ENCODE measurements around the gene POLR3E. TPM values are rescaled to one million over a fixed set of nuclear protein-coding genes. Genes with fewer than 3 reads are reported as not detected.

POLR3E gene
- total RNA-seq, 1 experiment from 2014 or later, result 69.8 TPM

- POLR2A ChIA-PET (ENCODE audit: low non-redundant PET), result no interaction called here
- no peak overlapping the region for H3K4me3 ChIP-seq (ENCODE audit: low read depth, low read length, poor library complexity, severe bottlenecking)
- TF ChIP-seq, protein P1, sequence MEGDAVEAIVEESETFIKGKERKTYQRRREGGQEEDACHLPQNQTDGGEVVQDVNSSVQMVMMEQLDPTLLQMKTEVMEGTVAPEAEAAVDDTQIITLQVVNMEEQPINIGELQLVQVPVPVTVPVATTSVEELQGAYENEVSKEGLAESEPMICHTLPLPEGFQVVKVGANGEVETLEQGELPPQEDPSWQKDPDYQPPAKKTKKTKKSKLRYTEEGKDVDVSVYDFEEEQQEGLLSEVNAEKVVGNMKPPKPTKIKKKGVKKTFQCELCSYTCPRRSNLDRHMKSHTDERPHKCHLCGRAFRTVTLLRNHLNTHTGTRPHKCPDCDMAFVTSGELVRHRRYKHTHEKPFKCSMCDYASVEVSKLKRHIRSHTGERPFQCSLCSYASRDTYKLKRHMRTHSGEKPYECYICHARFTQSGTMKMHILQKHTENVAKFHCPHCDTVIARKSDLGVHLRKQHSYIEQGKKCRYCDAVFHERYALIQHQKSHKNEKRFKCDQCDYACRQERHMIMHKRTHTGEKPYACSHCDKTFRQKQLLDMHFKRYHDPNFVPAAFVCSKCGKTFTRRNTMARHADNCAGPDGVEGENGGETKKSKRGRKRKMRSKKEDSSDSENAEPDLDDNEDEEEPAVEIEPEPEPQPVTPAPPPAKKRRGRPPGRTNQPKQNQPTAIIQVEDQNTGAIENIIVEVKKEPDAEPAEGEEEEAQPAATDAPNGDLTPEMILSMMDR (conservative IDR thresholded peaks at IDR 0.05; ENCODE audit: low read depth, low read length), result no peak
- TF ChIP-seq EZH2 (IDR thresholded peaks at IDR 0.05; ENCODE audit: borderline replicate concordance, low read depth, low read length, poor library complexity, severe bottlenecking), result no peak
- no peaks in the 10 kb centered on the region for H3K36me3 ChIP-seq (ENCODE audit: insufficient read depth, low read length, poor library complexity, severe bottlenecking)
- no TSS peak for BruUV-seq (replicated peaks)
- no peaks in the 10 kb centered on the region for H3K9me3 ChIP-seq (ENCODE audit: low read depth, low read length, poor library complexity, severe bottlenecking)
- H3K27ac ChIP-seq (ENCODE audit: low read depth, low read length, poor library complexity, severe bottlenecking), result no peak overlapping the region
- CTCF ChIA-PET, result no interaction called here
- H3K4me1 ChIP-seq (ENCODE audit: insufficient read depth, low read length, poor library complexity, severe bottlenecking), result no peaks in the 10 kb centered on the region
- no peaks in the 10 kb centered on the region for H3K27me3 ChIP-seq (replicated peaks; ENCODE audit: insufficient read depth, low read depth, low read length, poor library complexity)
- no peak for DNase-seq (ENCODE audit: low spot score)
- intact Hi-C loops (cut with micrococcal nuclease; ENCODE audit: unreplicated experiment), result no loop called here
These were observed 12.1 kb upstream of the POLR3E start for GRCh38 chr16:22285080-22285479.

DNA sequence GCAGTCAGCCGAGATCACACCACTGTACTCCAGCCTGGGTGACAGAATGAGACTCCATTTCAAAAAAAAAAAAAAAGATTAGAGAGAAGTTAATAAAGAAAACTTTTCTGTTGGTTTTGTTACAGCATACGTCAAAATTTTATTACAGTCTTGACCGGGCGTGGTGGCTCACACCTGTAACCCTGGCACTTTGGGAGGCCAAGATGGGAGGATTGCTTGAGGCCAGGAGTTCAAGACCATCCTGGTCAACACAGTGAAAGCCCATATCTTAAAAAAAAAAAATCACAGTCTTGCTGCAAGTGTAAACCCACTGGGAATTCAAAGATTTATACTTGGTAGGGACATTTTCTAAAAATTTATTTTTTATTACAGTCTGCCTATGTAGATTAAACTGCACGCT lies 6.2 kb upstream of the POLR3E start:
- H3K4me3 ChIP-seq (ENCODE audit: low read depth, low read length, poor library complexity, severe bottlenecking), result no peak overlapping the region

GRCh38 chr16:22291860-22292318 lies 5.3 kb upstream of the POLR3E start:
- ChIA-PET CTCF (interaction anchor here (0.6 kb wide), 1 partner anchor 86 kb away, joined by 5 read pairs; the partner anchor contains the start of gene EEF2K), POLR2A (ENCODE audit: low non-redundant PET) (no interaction called here)
- H3K27ac ChIP-seq (ENCODE audit: low read depth, low read length, poor library complexity, severe bottlenecking), result peak overlapping the region; percentile 53
- no peak for DNase-seq (ENCODE audit: low spot score)
- H3K4me3 ChIP-seq (ENCODE audit: low read depth, low read length, poor library complexity, severe bottlenecking), result no peak overlapping the region
- BruUV-seq (replicated peaks), result no TSS peak
- H3K27me3 ChIP-seq (replicated peaks; ENCODE audit: insufficient read depth, low read depth, low read length, poor library complexity), result no peaks in the 10 kb centered on the region
- no peak for TF ChIP-seq EZH2 (IDR thresholded peaks at IDR 0.05; ENCODE audit: borderline replicate concordance, low read depth, low read length, poor library complexity, severe bottlenecking)
- TF ChIP-seq, protein P1 (conservative IDR thresholded peaks at IDR 0.05; ENCODE audit: low read depth, low read length), result no peak
- intact Hi-C loops (cut with micrococcal nuclease; ENCODE audit: unreplicated experiment), result no loop called here
- H3K36me3 ChIP-seq (ENCODE audit: insufficient read depth, low read length, poor library complexity, severe bottlenecking), result no peaks in the 10 kb centered on the region
- peaks cover 8% of the 10 kb centered on the region for H3K4me1 ChIP-seq (ENCODE audit: insufficient read depth, low read length, poor library complexity, severe bottlenecking)
- H3K9me3 ChIP-seq (ENCODE audit: low read depth, low read length, poor library complexity, severe bottlenecking), result no peaks in the 10 kb centered on the region

More for the DNA sequence above, 6.2 kb upstream of the POLR3E start:
- intact Hi-C loops (cut with micrococcal nuclease; ENCODE audit: unreplicated experiment), result no loop called here
- CTCF ChIA-PET, result no interaction called here
- Histone ChIP-seq H3K9me3 (ENCODE audit: low read depth, low read length, poor library complexity, severe bottlenecking) (no peaks in the 10 kb centered on the region), H3K4me1 (ENCODE audit: insufficient read depth, low read length, poor library complexity, severe bottlenecking) (peaks cover 8% of the 10 kb centered on the region), H3K27ac (ENCODE audit: low read depth, low read length, poor library complexity, severe bottlenecking) (peak overlapping the region; percentile 53), H3K27me3 (replicated peaks; ENCODE audit: insufficient read depth, low read depth, low read length, poor library complexity) (no peaks in the 10 kb centered on the region), H3K36me3 (ENCODE audit: insufficient read depth, low read length, poor library complexity, severe bottlenecking) (no peaks in the 10 kb centered on the region)
- POLR2A ChIA-PET (ENCODE audit: low non-redundant PET), result no interaction called here
- TF ChIP-seq EZH2 (IDR thresholded peaks at IDR 0.05; ENCODE audit: borderline replicate concordance, low read depth, low read length, poor library complexity, severe bottlenecking), result no peak
- TF ChIP-seq, protein P1 (conservative IDR thresholded peaks at IDR 0.05; ENCODE audit: low read depth, low read length), result no peak
- BruUV-seq (replicated peaks), result no TSS peak
- DNase-seq (ENCODE audit: low spot score), result no peak

Data from A673 (cell line).